MCF 10A (cell line): Measurements from ENCODE around the gene SLC34A1. TPM values are rescaled to one million over a fixed set of nuclear protein-coding genes. Genes with fewer than 3 reads are reported as not detected.

Experiments used
- BruUV-seq: library from RNA; stranded (reverse); fragments of 400-500 nt; replicated peaks from 2 replicates; lab custom pipeline; 2021; lab: Mats Ljungman, UMichigan
- CTCF ChIA-PET: fragments of 300-600 bp; sonication (Branson Sonifier 250); formaldehyde crosslinking; extraction: SDS; loops from one replicate; lab custom pipeline; 2021; ENCODE audit warnings: antibody characterized with exemption, inconsistent platforms; lab: Yijun Ruan, JAX
- POLR2A ChIA-PET: fragments of 300-600, 350-650 bp; sonication (Branson Sonifier 250); formaldehyde crosslinking; extraction: SDS; loops from one replicate; lab custom pipeline; 2020; ENCODE audit warnings: antibody characterized with exemption, inconsistent platforms; lab: Yijun Ruan, JAX
- DNase-seq: peaks from one replicate; pipeline ENCODE4 v3.0.0-alpha.2; 2018; ENCODE audit not compliant: unreplicated experiment
- H3K27ac Mint-ChIP-seq: one replicate; pipeline ENCODE4 v1.8.0; 2022; ENCODE audit warnings: mild to moderate bottlenecking, low read depth, mixed read lengths; ENCODE audit not compliant: unreplicated experiment
- H3K27me3 Mint-ChIP-seq: one replicate; pipeline ENCODE4 v1.8.0; 2022; ENCODE audit warnings: mixed read lengths; ENCODE audit not compliant: insufficient read depth, unreplicated experiment
- H3K36me3 Mint-ChIP-seq: one replicate; pipeline ENCODE4 v1.8.0; 2022; ENCODE audit warnings: mild to moderate bottlenecking, moderate library complexity, mixed read lengths; ENCODE audit not compliant: insufficient read depth, unreplicated experiment
- H3K4me1 Mint-ChIP-seq: one replicate; pipeline ENCODE4 v1.8.0; 2022; ENCODE audit warnings: mixed read lengths; ENCODE audit not compliant: insufficient read depth, unreplicated experiment
- H3K4me3 Mint-ChIP-seq: one replicate; pipeline ENCODE4 v1.8.0; 2022; ENCODE audit warnings: mild to moderate bottlenecking, moderate library complexity, mixed read lengths; ENCODE audit not compliant: unreplicated experiment
- H3K9me3 Mint-ChIP-seq: one replicate; pipeline ENCODE4 v1.8.0; 2022; ENCODE audit warnings: mixed read lengths; ENCODE audit not compliant: unreplicated experiment
- CTCF ChIP-seq: fragments of 200-600 bp; IDR thresholded peaks from one replicate; pipeline ENCODE4 v1.8.0; 2022; ENCODE audit warnings: antibody characterized with exemption, mild to moderate bottlenecking; ENCODE audit not compliant: unreplicated experiment
- intact Hi-C: fragments of 100-400 bp; cut with micrococcal nuclease; formaldehyde crosslinking; loops from 2 replicates; pipeline ENCODE4 v1.14.1; 2022
- total RNA-seq: library from RNA; stranded (reverse); gene quantifications from 2 replicates; pipeline ENCODE4 v1.2.3, GENCODE V29; 2022

Gene SLC34A1
- total RNA-seq, 1 experiment from 2014 or later = not detected

GRCh38 chr5:177427919-177428573, 43.8 kb downstream of the SLC34A1 start:
- H3K27ac Mint-ChIP-seq = peak overlapping the region; percentile 99
- intact Hi-C loops = no loop called here
- no peaks in the 10 kb centered on the region for H3K9me3 Mint-ChIP-seq
- ChIA-PET CTCF (interaction anchor here (0.7 to 14.3 kb wide), 10 partner anchors 12 to 316 kb away, joined by 3 to 134 read pairs (median 6); partner anchors contain the start of genes DDX41, F12 and PRR7), POLR2A (interaction anchor here (0.6 to 12.5 kb wide), 8 partner anchors 17 to 1631 kb away, joined by 3 to 217 read pairs (median 18); partner anchors contain the start of genes PRR7 and RGS14)
- H3K4me1 Mint-ChIP-seq = peaks cover 25% of the 10 kb centered on the region
- H3K36me3 Mint-ChIP-seq = peaks cover 55% of the 10 kb centered on the region
- DNase-seq = no peak
- H3K27me3 Mint-ChIP-seq = no peaks in the 10 kb centered on the region
- BruUV-seq = no TSS peak
- peak overlapping the region; percentile 89 for H3K4me3 Mint-ChIP-seq
- TF ChIP-seq CTCF = no peak

- peaks cover 62% of the 10 kb centered on the region for H3K36me3 Mint-ChIP-seq
- peak overlapping the region; percentile 61 for H3K27ac Mint-ChIP-seq
- no peak overlapping the region for H3K4me3 Mint-ChIP-seq
- no peak for DNase-seq
- intact Hi-C loops = no loop called here
- H3K4me1 Mint-ChIP-seq = peaks cover 25% of the 10 kb centered on the region
- ChIA-PET CTCF (interaction anchor here (0.7 to 14.3 kb wide), 9 partner anchors 11 to 90 kb away, joined by 3 to 134 read pairs (median 4); partner anchors contain the start of genes DDX41 and F12), POLR2A (interaction anchor here (0.9 to 12.5 kb wide), 4 partner anchors 16 to 39 kb away, joined by 4 to 217 read pairs (median 63); partner anchors contain the start of gene PRR7)
- no peaks in the 10 kb centered on the region for H3K9me3 Mint-ChIP-seq
- BruUV-seq = no TSS peak
- H3K27me3 Mint-ChIP-seq = no peaks in the 10 kb centered on the region
- no peak for TF ChIP-seq CTCF
These were observed 44.5 kb downstream of the SLC34A1 start for GRCh38 chr5:177428574-177429217.

GRCh38 chr5:177429248-177430040, 45.2 kb downstream of the SLC34A1 start:
- CTCF ChIA-PET = interaction anchor here (0.6 to 14.3 kb wide), 9 partner anchors 24 to 132 kb away, joined by 3 to 134 read pairs (median 4); partner anchors contain the start of gene F12
- H3K4me3 Mint-ChIP-seq = no peak overlapping the region
- H3K27me3 Mint-ChIP-seq = no peaks in the 10 kb centered on the region
- no peaks in the 10 kb centered on the region for H3K9me3 Mint-ChIP-seq
- intact Hi-C loops = no loop called here
- no peak for DNase-seq
- peaks cover 68% of the 10 kb centered on the region for H3K36me3 Mint-ChIP-seq
- peaks cover 25% of the 10 kb centered on the region for H3K4me1 Mint-ChIP-seq
- TF ChIP-seq CTCF = no peak
- H3K27ac Mint-ChIP-seq = peak overlapping the region; percentile 61
- BruUV-seq = no TSS peak
- POLR2A ChIA-PET = interaction anchor here (0.8 to 12.5 kb wide), 5 partner anchors 15 to 39 kb away, joined by 3 to 217 read pairs (median 34); partner anchors contain the start of gene PRR7
